Epithelial cell of esophagus (primary cell): ENCODE results near the gene CARMIL3.

Source experiments
- DNase-seq: peaks from one replicate; pipeline ENCODE4 v3.0.0; 2010; ENCODE audit warnings: low read depth
- H3K4me3 ChIP-seq: 2 replicates; pipeline ENCODE4 v1.5.1; 2011; ENCODE audit warnings: mild to moderate bottlenecking, low read length, control low read depth
- CTCF ChIP-seq: IDR thresholded peaks from 2 replicates; pipeline ENCODE4 v1.5.1; 2011; ENCODE audit warnings: low read depth, mild to moderate bottlenecking, low read length, control low read depth, inconsistent platforms; ENCODE audit not compliant: insufficient read depth; ENCODE audit errors: missing control alignments

The CARMIL3 gene

GRCh38 chr14:24062216-24062980 is 10.6 kb downstream of the CARMIL3 start:
- DNase-seq = no peak
- no peak for TF ChIP-seq CTCF
- H3K4me3 ChIP-seq = no peak overlapping the region

GRCh38 chr14:24063263-24063836 is 11.5 kb downstream of the CARMIL3 start:
- DNase-seq = no peak
- no peak overlapping the region for H3K4me3 ChIP-seq
- no peak for TF ChIP-seq CTCF

- H3K4me3 ChIP-seq = no peak overlapping the region
- no peak for TF ChIP-seq CTCF
- DNase-seq = no peak
These were observed 12.4 kb downstream of the CARMIL3 start for GRCh38 chr14:24064091-24064795.

GRCh38 chr14:24064856-24065255 is 13.0 kb downstream of the CARMIL3 start:
- no peak for DNase-seq
- no peak overlapping the region for H3K4me3 ChIP-seq
- TF ChIP-seq CTCF = no peak

- DNase-seq = no peak
- TF ChIP-seq CTCF = no peak
- H3K4me3 ChIP-seq = no peak overlapping the region
These were observed 13.6 kb downstream of the CARMIL3 start for GRCh38 chr14:24065408-24065807.

GRCh38 chr14:24066496-24067132 is 14.8 kb downstream of the CARMIL3 start:
- DNase-seq = no peak
- H3K4me3 ChIP-seq = no peak overlapping the region
- no peak for TF ChIP-seq CTCF
